Activated naive CD4-positive, alpha-beta T cell treated with anti-CD3 and anti-CD28 coated beads, Interleukin-2, amount 50 U/mL, for 24 hours (primary cell): ENCODE measurements around the gene FANCC.
A peak's percentile ranks its signal among the peaks of the same experiment; 100 is the strongest.

Experiments used
- H3K27ac Mint-ChIP-seq: one replicate; pipeline ENCODE4 v1.8.0; 2021; ENCODE audit warnings: mild to moderate bottlenecking, mixed read lengths
- H3K27me3 Mint-ChIP-seq: one replicate; pipeline ENCODE4 v1.8.0; 2021; ENCODE audit warnings: mixed read lengths
- H3K36me3 Mint-ChIP-seq: one replicate; pipeline ENCODE4 v1.8.0; 2021; ENCODE audit warnings: mixed read lengths
- H3K4me1 Mint-ChIP-seq: one replicate; pipeline ENCODE4 v1.8.0; 2021; ENCODE audit warnings: mixed read lengths
- H3K4me3 Mint-ChIP-seq: one replicate; pipeline ENCODE4 v1.8.0; 2021; ENCODE audit warnings: mild to moderate bottlenecking, mixed read lengths
- H3K9me3 Mint-ChIP-seq: one replicate; pipeline ENCODE4 v1.8.0; 2021; ENCODE audit warnings: mixed read lengths

The FANCC gene

DNA sequence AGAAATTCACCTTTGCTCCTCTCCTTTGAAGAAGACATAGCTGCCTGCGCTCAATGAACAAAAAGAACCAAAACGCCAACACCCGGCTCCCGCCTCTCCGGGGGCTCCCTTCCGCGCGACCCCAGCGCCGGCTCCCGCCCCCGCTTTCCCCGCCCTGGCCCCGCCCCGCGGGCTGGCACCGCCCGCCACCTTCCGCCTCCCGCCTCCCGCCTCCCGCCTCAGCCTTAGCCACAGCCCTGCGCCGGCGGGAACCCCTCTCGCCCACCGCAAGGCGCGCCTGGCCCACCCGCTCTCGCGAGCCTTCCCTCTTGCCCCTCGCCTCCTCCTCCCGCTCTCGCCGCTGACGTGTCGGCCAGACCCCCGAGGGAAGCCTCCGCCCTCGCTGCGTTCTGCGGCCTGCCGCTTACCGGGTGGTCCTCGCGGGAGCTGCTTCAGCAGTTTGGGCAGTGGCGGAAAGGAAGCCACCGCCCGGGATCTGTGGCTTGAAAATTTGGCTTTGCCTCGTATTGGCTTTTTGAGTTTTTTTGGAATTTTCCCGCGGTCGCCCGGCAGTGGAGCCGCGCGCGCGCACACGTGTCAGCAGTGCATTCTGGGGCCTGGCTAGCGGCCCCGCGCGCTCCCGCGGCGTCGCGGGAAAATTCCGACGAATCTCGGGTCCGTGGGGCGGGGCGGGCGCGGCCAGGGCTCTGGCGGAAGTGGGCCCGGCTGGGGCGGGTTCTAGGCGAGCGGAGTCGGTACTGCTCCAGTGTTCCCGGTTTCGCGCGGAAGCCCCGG, at the start of gene FANCC:
TSS of gene FANCC (minus strand) at position 591 of the 774 bp plus-strand sequence. CDS start 68,418 bp downstream, outside the sequence.
- no peaks in the 10 kb centered on the region for H3K9me3 Mint-ChIP-seq
- H3K27me3 Mint-ChIP-seq = peaks cover 8% of the 10 kb centered on the region
- peak within 1 kb of the TSS; percentile 95 for H3K27ac Mint-ChIP-seq
- no peaks in the 10 kb centered on the region for H3K36me3 Mint-ChIP-seq
- H3K4me3 Mint-ChIP-seq = peak within 1 kb of the TSS; percentile 93
- peaks cover 12% of the 10 kb centered on the region for H3K4me1 Mint-ChIP-seq

GRCh38 chr9:95366731-95367325, 49.3 kb upstream of the FANCC start:
- Mint-ChIP-seq H3K36me3 (no peaks in the 10 kb centered on the region), H3K27me3 (peaks cover 17% of the 10 kb centered on the region), H3K4me3 (no peak overlapping the region), H3K4me1 (no peaks in the 10 kb centered on the region), H3K9me3 (no peaks in the 10 kb centered on the region), H3K27ac (no peak overlapping the region)

GRCh38 chr9:95365766-95366165, 48.3 kb upstream of the FANCC start:
- Mint-ChIP-seq H3K4me1 (no peaks in the 10 kb centered on the region), H3K27ac (no peak overlapping the region), H3K9me3 (no peaks in the 10 kb centered on the region), H3K36me3 (no peaks in the 10 kb centered on the region), H3K4me3 (no peak overlapping the region), H3K27me3 (peaks cover 17% of the 10 kb centered on the region)

- no peak overlapping the region for H3K4me3 Mint-ChIP-seq
- H3K27me3 Mint-ChIP-seq = peaks cover 6% of the 10 kb centered on the region
- no peaks in the 10 kb centered on the region for H3K9me3 Mint-ChIP-seq
- no peaks in the 10 kb centered on the region for H3K4me1 Mint-ChIP-seq
- no peak overlapping the region for H3K27ac Mint-ChIP-seq
- no peaks in the 10 kb centered on the region for H3K36me3 Mint-ChIP-seq
These were observed 45.7 kb upstream of the FANCC start for GRCh38 chr9:95363051-95363841.

- Mint-ChIP-seq H3K4me1 (no peaks in the 10 kb centered on the region), H3K4me3 (no peak overlapping the region), H3K27ac (no peak overlapping the region), H3K27me3 (peaks cover 10% of the 10 kb centered on the region), H3K36me3 (no peaks in the 10 kb centered on the region), H3K9me3 (no peaks in the 10 kb centered on the region)
These were observed 43.4 kb upstream of the FANCC start for GRCh38 chr9:95360866-95361265.

DNA sequence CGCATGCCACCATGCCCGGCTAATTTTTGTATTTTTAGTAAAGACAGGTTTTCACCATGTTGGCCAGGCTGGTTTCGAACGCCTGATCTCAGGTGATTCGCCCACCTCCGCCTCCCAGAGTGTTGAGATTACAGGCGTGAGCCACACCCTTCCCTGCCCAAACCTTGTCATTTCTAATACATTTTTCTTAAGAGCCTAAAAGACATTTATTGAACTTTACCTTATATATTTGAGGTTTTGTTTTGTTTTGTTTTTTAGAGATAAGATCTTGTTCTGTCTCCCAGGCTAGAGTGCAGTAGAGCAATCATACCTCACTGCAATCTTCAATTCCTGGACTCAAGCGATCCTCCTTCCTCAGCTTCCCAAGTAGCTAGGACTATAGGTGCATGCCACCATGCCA, 39.8 kb upstream of the FANCC start:
- Mint-ChIP-seq H3K36me3 (no peaks in the 10 kb centered on the region), H3K9me3 (no peaks in the 10 kb centered on the region), H3K27ac (no peak overlapping the region), H3K4me1 (no peaks in the 10 kb centered on the region), H3K27me3 (peaks cover 13% of the 10 kb centered on the region), H3K4me3 (no peak overlapping the region)

DNA sequence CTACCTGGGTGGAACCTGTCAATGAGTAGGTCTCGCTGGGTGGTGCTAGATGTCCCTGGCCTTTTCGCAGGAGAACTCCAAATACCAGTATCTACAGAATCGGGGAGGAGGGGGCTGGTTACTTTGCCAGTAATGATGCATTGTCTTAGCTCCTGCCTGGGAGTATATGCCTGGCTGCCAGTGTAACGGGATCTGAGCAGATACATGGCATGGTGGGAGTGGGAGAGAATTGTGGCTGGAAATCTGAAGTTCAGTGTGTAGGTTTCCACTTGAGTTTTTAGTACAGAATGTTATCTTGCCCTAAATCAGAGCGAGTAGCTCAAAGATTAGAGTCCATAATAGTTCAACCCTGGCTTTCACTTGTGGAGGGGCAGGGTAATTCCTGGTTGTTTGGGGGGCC, 38.0 kb upstream of the FANCC start:
- Mint-ChIP-seq H3K9me3 (no peaks in the 10 kb centered on the region), H3K36me3 (no peaks in the 10 kb centered on the region), H3K4me1 (no peaks in the 10 kb centered on the region), H3K4me3 (no peak overlapping the region), H3K27ac (no peak overlapping the region), H3K27me3 (peaks cover 16% of the 10 kb centered on the region)

- Mint-ChIP-seq H3K4me1 (peaks cover 3% of the 10 kb centered on the region), H3K4me3 (no peak overlapping the region), H3K36me3 (no peaks in the 10 kb centered on the region), H3K27ac (no peak overlapping the region), H3K9me3 (no peaks in the 10 kb centered on the region), H3K27me3 (peaks cover 26% of the 10 kb centered on the region)
These were observed 33.5 kb upstream of the FANCC start for GRCh38 chr9:95351051-95351450.

DNA sequence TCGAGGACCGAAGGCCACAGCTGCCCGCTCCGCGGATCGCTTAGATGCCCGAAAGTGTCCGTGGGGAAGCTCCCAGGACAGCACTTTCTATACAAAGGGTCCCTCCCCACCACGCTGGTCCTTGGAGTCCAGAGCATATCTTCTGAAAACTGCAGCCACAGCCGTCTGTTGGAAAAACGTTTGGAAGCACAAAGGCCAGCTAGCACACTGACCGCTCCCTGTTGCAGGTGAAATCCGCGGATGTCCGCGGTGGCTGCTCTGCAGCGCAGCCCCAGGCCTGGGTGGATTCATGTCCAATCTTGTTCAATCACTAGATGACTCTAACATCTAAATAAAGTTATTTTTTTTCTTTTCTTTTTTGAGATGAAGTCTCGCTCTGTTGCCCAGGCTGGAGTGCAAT, 32.8 kb upstream of the FANCC start:
- Mint-ChIP-seq H3K4me1 (peaks cover 3% of the 10 kb centered on the region), H3K4me3 (peak overlapping the region; percentile 66), H3K27ac (no peak overlapping the region), H3K9me3 (no peaks in the 10 kb centered on the region), H3K36me3 (no peaks in the 10 kb centered on the region), H3K27me3 (peaks cover 23% of the 10 kb centered on the region)

GRCh38 chr9:95349091-95350038, 31.9 kb upstream of the FANCC start:
- no peak overlapping the region for H3K27ac Mint-ChIP-seq
- peaks cover 21% of the 10 kb centered on the region for H3K27me3 Mint-ChIP-seq
- H3K9me3 Mint-ChIP-seq = no peaks in the 10 kb centered on the region
- no peaks in the 10 kb centered on the region for H3K36me3 Mint-ChIP-seq
- peaks cover 3% of the 10 kb centered on the region for H3K4me1 Mint-ChIP-seq
- H3K4me3 Mint-ChIP-seq = peak overlapping the region; percentile 66

GRCh38 chr9:95346021-95346420, 28.5 kb upstream of the FANCC start:
- Mint-ChIP-seq H3K9me3 (no peaks in the 10 kb centered on the region), H3K36me3 (no peaks in the 10 kb centered on the region), H3K4me3 (no peak overlapping the region), H3K27ac (no peak overlapping the region), H3K27me3 (peaks cover 17% of the 10 kb centered on the region), H3K4me1 (peaks cover 14% of the 10 kb centered on the region)

- H3K9me3 Mint-ChIP-seq = no peaks in the 10 kb centered on the region
- H3K36me3 Mint-ChIP-seq = no peaks in the 10 kb centered on the region
- H3K27me3 Mint-ChIP-seq = peaks cover 11% of the 10 kb centered on the region
- H3K4me1 Mint-ChIP-seq = peaks cover 12% of the 10 kb centered on the region
- no peak overlapping the region for H3K27ac Mint-ChIP-seq
- no peak overlapping the region for H3K4me3 Mint-ChIP-seq
These were observed 27.3 kb upstream of the FANCC start for GRCh38 chr9:95344735-95345325.

- H3K4me1 Mint-ChIP-seq = peaks cover 11% of the 10 kb centered on the region
- H3K36me3 Mint-ChIP-seq = no peaks in the 10 kb centered on the region
- no peaks in the 10 kb centered on the region for H3K9me3 Mint-ChIP-seq
- H3K27ac Mint-ChIP-seq = no peak overlapping the region
- peaks cover 10% of the 10 kb centered on the region for H3K27me3 Mint-ChIP-seq
- no peak overlapping the region for H3K4me3 Mint-ChIP-seq
These were observed 26.3 kb upstream of the FANCC start for GRCh38 chr9:95343725-95344287.

DNA sequence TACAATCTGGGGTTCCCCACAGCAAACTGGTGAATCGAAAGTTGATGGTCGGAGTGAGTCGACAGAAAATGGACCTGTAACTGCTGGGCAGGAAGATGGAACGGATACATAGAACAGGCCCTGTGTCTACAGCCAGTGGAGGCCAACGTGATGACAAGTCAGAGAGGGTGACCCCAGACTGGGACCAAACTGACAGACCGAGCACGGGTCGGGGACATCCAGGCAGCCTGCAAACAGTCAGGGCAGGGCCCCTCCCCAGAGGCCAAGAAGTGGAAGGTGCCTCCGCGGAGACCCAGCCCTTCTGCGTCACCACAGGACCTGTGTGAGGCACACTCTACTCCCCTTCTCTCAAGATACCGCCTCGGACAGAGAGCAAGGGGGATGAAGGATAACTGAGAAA, 25.1 kb upstream of the FANCC start:
- H3K4me3 Mint-ChIP-seq = no peak overlapping the region
- no peaks in the 10 kb centered on the region for H3K9me3 Mint-ChIP-seq
- peaks cover 7% of the 10 kb centered on the region for H3K27me3 Mint-ChIP-seq
- H3K27ac Mint-ChIP-seq = no peak overlapping the region
- no peaks in the 10 kb centered on the region for H3K36me3 Mint-ChIP-seq
- peaks cover 11% of the 10 kb centered on the region for H3K4me1 Mint-ChIP-seq
